Heart right ventricle (tissue), 16 donors: Measurements from ENCODE around the gene OS9. TPM values are rescaled to one million over a fixed set of nuclear protein-coding genes. Genes with fewer than 3 reads are reported as not detected.
"Not testable (repeated sequence)": the region's sequence is repeated elsewhere in the genome, so short reads cannot be mapped to it uniquely, and the experiment has no call there.

Source experiments
- ATAC-seq, 8 donors: fragments of 200-7000 bp; cut with Tn5 transposase; one replicate each; pipeline ENCODE4 v1.9.1; 2020; ENCODE audit warnings: mild to moderate bottlenecking in 8 of 8, moderate library complexity in 8 of 8, moderate number of reproducible peaks in 1 of 8
- DNase-seq, 2 donors: peaks; one replicate each; pipeline ENCODE4 v3.0.0-alpha.2; 2020
- H3K27ac ChIP-seq, 10 donors: fragments of 200-600 bp; sonication (generic) in 2 of 10; one replicate each; pipeline versions ENCODE4 v1.5.0 to v1.8.0; 2020 to 2022; ENCODE audit warnings: mild to moderate bottlenecking in 3 of 10
- H3K27me3 ChIP-seq, 7 donors: fragments of 200-600 bp; one replicate each; pipeline ENCODE4 v1.8.0; 2021 to 2022; ENCODE audit warnings: mild to moderate bottlenecking in 2 of 7
- H3K36me3 ChIP-seq, 9 donors: fragments of 200-600 bp; sonication (generic) in 1 of 9; one replicate each; pipeline versions ENCODE4 v1.5.0 to v1.8.0; 2020 to 2022; ENCODE audit warnings: mild to moderate bottlenecking in 2 of 9
- H3K4me1 ChIP-seq, 9 donors: fragments of 200-600 bp; sonication (generic) in 1 of 9; one replicate each; pipeline versions ENCODE4 v1.5.0 to v1.8.0; 2020 to 2022; ENCODE audit warnings: mild to moderate bottlenecking in 4 of 9
- H3K4me3 ChIP-seq, 10 donors: fragments of 200-600 bp; sonication (generic) in 2 of 10; one replicate each; pipeline versions ENCODE4 v1.5.0 to v1.8.0; 2020 to 2022; ENCODE audit warnings: mild to moderate bottlenecking in 7 of 10, moderate library complexity in 2 of 10
- H3K9me3 ChIP-seq, 11 donors: fragments of 200-600 bp in 10 of 11; sonication (generic) in 2 of 11; one replicate each; pipeline versions ENCODE4 v1.5.0 to v1.8.0; 2013 to 2022; ENCODE audit warnings: mild to moderate bottlenecking in 2 of 11, control low read depth in 1 of 11, moderate library complexity in 1 of 11
- CTCF ChIP-seq, 9 donors: fragments of 200-600 bp; sonication (generic) in 2 of 9; IDR thresholded peaks; one replicate each; pipeline versions ENCODE4 v1.5.0 to v1.8.0; 2021 to 2022; ENCODE audit warnings: antibody characterized with exemption in 9 of 9, mild to moderate bottlenecking in 5 of 9, moderate library complexity in 1 of 9
- WGBS, 2 donors: extraction: QIAGEN DNeasy Blood & Tissue Kit; methylation state at CpG; one replicate each; pipeline ENCODE4 v1.1.7; 2013; ENCODE audit warnings: inconsistent platforms in 1 of 2; 5-methylcytosine and 5-hydroxymethylcytosine counted together
- intact Hi-C, 10 donors: fragments of 100-400 bp; cut with DNase I; formaldehyde crosslinking; loops; one replicate each; pipeline versions ENCODE4 v1.11.1 to v1.14.2; 2022
- long read RNA-seq, 3 donors: library from polyadenylated mRNA; unstranded; transcript quantifications; one replicate each; pipeline ENCODE4 v2.0.0, GENCODE V29; 2020 to 2021
- polyA plus RNA-seq, 2 donors: library from polyadenylated mRNA; stranded (reverse); fragments of 200-250 nt; gene quantifications; one replicate each; pipeline ENCODE4 v1.2.3, GENCODE V29; 2013
- total RNA-seq, 10 donors: library from RNA; stranded (reverse); fragmentation: NEBNext Ultra II Directional in 3 of 10; extraction: Animal tissue kit (Norgen Biotek cat#: 25700) in 3 of 10; gene quantifications; one replicate each; pipeline versions ENCODE4 v1.2.1 to v1.2.4, GENCODE V29; 2021 to 2023
- donor health status: Arrhythmogenic right ventricular cardiomyopathy.
- donor health status: ischemic (EF 13 %, LVEDD 7.1; RV severe dilation, severe dysfunction).
- donor health status: healthy with polysubstance abuse.
- donor health status: DM: no; HTN: yes; CAD: no.
- donor health status: DM: no; HTN: no; CAD: no.
- donor health status: ischemic (EF 25% LVEDD 6.9; RV normal size, moderate dysfunction).
- donor health status: ischemic (EF 25% LVEDD 5.7; RV mildly dilated, moderate dysfunction).
- donor health status: healthy.
- donor health status: DM: yes; HTN: yes; CAD: no.
- donor health status: Ischemic cardiomyopathy.
- donor health status: ischemic (EF 35%, LVEDD 5.7; RV mildly dilated, moderate dysfunction).
- donor health status: nonischemic (EF 11% LVEDD 7.7; RV severe dilation, severe dysfunction).
- donor health status: DM: yes; HTN: yes; CAD: no.
- donor health status: PGD.
- donor health status: ischemic (EF 29% LVEDD 5.4; RV normal size, mild dysfunction).
- donor health status: nonischemic (EF 23%, LVEDD 6.1; RV moderate dilation, normal function).

The OS9 gene
- total RNA-seq, result 100 to 1,000 TPM in 7 of 10 donors, 10 to 100 TPM in 3; 84.9 to 181 (median 113) TPM
- polyA plus RNA-seq, result 100 to 1,000 TPM in 1 of 2 donors, 10 to 100 TPM in 1; 96.9 to 173 TPM
- long read RNA-seq, donor 1, transcript OS9-220 (14 exons, 2,135 nt), result minor isoform, 63 of 246 reads
- long read RNA-seq, donor 1, transcript OS9-201 (14 exons, 2,505 nt), result minor isoform, 22 of 246 reads
- long read RNA-seq, donor 1, transcript OS9-202 (15 exons, 2,691 nt), result major isoform, 80 of 246 reads
- long read RNA-seq, donor 1, partial matches to known transcripts, result 31 of 246 reads
- long read RNA-seq, donor 1, other reads (novel, unspliced or antisense), result 43 of 246 reads
- long read RNA-seq, donor 2, transcript OS9-220 (14 exons, 2,135 nt), result major isoform, 76 of 241 reads
- long read RNA-seq, donor 2, transcript OS9-201 (14 exons, 2,505 nt), result minor isoform, 31 of 241 reads
- long read RNA-seq, donor 2, transcript OS9-202 (15 exons, 2,691 nt), result minor isoform, 62 of 241 reads
- long read RNA-seq, donor 2, partial matches to known transcripts, result 34 of 241 reads
- long read RNA-seq, donor 2, other reads (novel, unspliced or antisense), result 31 of 241 reads
- long read RNA-seq, donor 3, transcript OS9-202 (15 exons, 2,691 nt), result minor isoform, 82 of 373 reads
- long read RNA-seq, donor 3, transcript OS9-201 (14 exons, 2,505 nt), result minor isoform, 40 of 373 reads
- long read RNA-seq, donor 3, transcript OS9-220 (14 exons, 2,135 nt), result major isoform, 114 of 373 reads
- long read RNA-seq, donor 3, transcript OS9-203 (14 exons, 2,457 nt), result minor isoform, 12 of 373 reads
- long read RNA-seq, donor 3, partial matches to known transcripts, result 60 of 373 reads
- long read RNA-seq, donor 3, other reads (novel, unspliced or antisense), result 61 of 373 reads

GRCh38 chr12:57693659-57694458 lies at the start of gene OS9:
Gene OS9, plus strand, starts transcription at chr12:57694132. Its CDS starts 30 bp downstream, at chr12:57694162.
- Histone ChIP-seq H3K27me3 (peaks cover 0 to 16% (median 0%) of the 10 kb centered on the region in 7 donors), H3K36me3 (peaks cover 0 to 34% (median 9%) of the 10 kb centered on the region in 9 donors), H3K27ac (peak within 1 kb of the TSS in 9 of 10 donors; percentile 59 to 92 (median 79)), H3K4me3 (peak within 1 kb of the TSS; percentile 62 to 92 (median 82)), H3K9me3 (peaks cover 0 to 5% (median 0%) of the 10 kb centered on the region in 11 donors), H3K4me1 (peaks cover 0 to 21% (median 12%) of the 10 kb centered on the region in 9 donors)
- intact Hi-C loops, result no loop called here
- 0% methylated on average over 45 of the region's 45 CpGs for WGBS, 2 donors
- ATAC-seq (peak; percentile 98 to 99 (median 99)), DNase-seq (peak; percentile 86 to 99)
- peak; percentile 62 to 86 (median 78) for TF ChIP-seq CTCF (IDR thresholded peaks at IDR 0.05)

GRCh38 chr12:57645990-57646658 lies 47.8 kb upstream of the OS9 start:
- H3K27ac ChIP-seq, H3K36me3 ChIP-seq, ATAC-seq, H3K4me1 ChIP-seq, intact Hi-C loops, H3K4me3 ChIP-seq, DNase-seq: not testable (repeated sequence)
- Histone ChIP-seq H3K27me3 (peaks cover 0 to 23% (median 10%) of the 10 kb centered on the region in 7 donors), H3K9me3 (peaks cover 0 to 23% (median 7%) of the 10 kb centered on the region in 11 donors)
- WGBS, 2 donors, result 66% methylated on average over 11 to 13 of the region's 13 CpGs

- WGBS, 2 donors, result 75 to 95% methylated on average over 1 to 7 of the region's 15 CpGs
- ATAC-seq, result not testable (repeated sequence)
Measured at GRCh38 chr12:57646659-57647049, 47.3 kb upstream of the OS9 start.

GRCh38 chr12:57654042-57654441 lies 39.9 kb upstream of the OS9 start:
- TF ChIP-seq CTCF (IDR thresholded peaks at IDR 0.05), result no peak
- 46 to 68% methylated on average over 3 of the region's 3 CpGs for WGBS, 2 donors
- Histone ChIP-seq H3K36me3 (no peaks in the 10 kb centered on the region), H3K4me3 (no peak overlapping the region), H3K4me1 (no peaks in the 10 kb centered on the region), H3K9me3 (peaks cover 0 to 10% (median 0%) of the 10 kb centered on the region in 11 donors), H3K27me3 (peaks cover 0 to 16% (median 0%) of the 10 kb centered on the region in 7 donors), H3K27ac (no peak overlapping the region)
- intact Hi-C loops, result no loop called here
- DNase-seq (no peak), ATAC-seq (no peak)

More at GRCh38 chr12:57646659-57647049, 47.3 kb upstream of the OS9 start:
- intact Hi-C loops, H3K4me3 ChIP-seq, H3K27ac ChIP-seq, H3K36me3 ChIP-seq, H3K4me1 ChIP-seq, DNase-seq: not testable (repeated sequence)
- Histone ChIP-seq H3K9me3 (peaks cover 0 to 23% (median 7%) of the 10 kb centered on the region in 11 donors), H3K27me3 (peaks cover 0 to 17% (median 10%) of the 10 kb centered on the region in 7 donors)
